ENCODE data around the gene MASP1.

- TF ChIP-seq ZFP30 (CRISPR knock-in tag; IDR thresholded peaks at IDR 0.05): no peak
- TF ChIP-seq SNAI2 (CRISPR knock-in tag; IDR thresholded peaks at IDR 0.05): no peak
- no peak for TF ChIP-seq ZNF70 (CRISPR knock-in tag; IDR thresholded peaks at IDR 0.05)
- no peak for TF ChIP-seq BACH2 (CRISPR knock-in tag; IDR thresholded peaks at IDR 0.05; ENCODE audit: borderline replicate concordance)
- no peak for TF ChIP-seq ZFP3 (CRISPR knock-in tag; IDR thresholded peaks at IDR 0.05)
- no peak for TF ChIP-seq ESRRG (CRISPR knock-in tag; IDR thresholded peaks at IDR 0.05)
- TF ChIP-seq RARB (CRISPR knock-in tag; IDR thresholded peaks at IDR 0.05): no peak
- no peak for TF ChIP-seq TOX (CRISPR knock-in tag; IDR thresholded peaks at IDR 0.05; ENCODE audit: borderline replicate concordance)
- no peak for TF ChIP-seq CSDC2 (CRISPR knock-in tag; IDR thresholded peaks at IDR 0.05)
Observed at GRCh38 chr3:187230011-187230410, 61.5 kb downstream of the MASP1 start.

Data from SK-N-SH treated with all-trans-retinoic acid at 6 μM for 48 hours (cell line).